Spleen (tissue), 7 donors: Measurements from ENCODE around the gene MAPT.

Experiments used
- POLR2A ChIP-seq, 3 donors: fragments of 450-650 bp; IDR thresholded peaks; one replicate each; pipeline ENCODE4 v1.5.1; 2017; ENCODE audit warnings: antibody characterized with exemption in 3 of 3, mild to moderate bottlenecking in 1 of 3
- POLR2AphosphoS5 ChIP-seq, 3 donors: sonication (generic); formaldehyde crosslinking; IDR thresholded peaks; one replicate each; pipeline ENCODE4 v1.5.1; 2017; ENCODE audit warnings: antibody characterized with exemption in 3 of 3
- TF ChIP-seq, protein P1 (sequence below), 11 experiments: fragments of 200-600 bp in 7 of 11; fragments of 450-650 bp in 4 of 11; sonication (generic) in 4 of 11; IDR thresholded peaks in 8 of 11; conservative IDR thresholded peaks in 3 of 11; 1 replicate in 7 of 11; 2 replicates in 4 of 11; pipeline versions ENCODE4 v1.4.0 to v1.8.0; 2016 to 2021; ENCODE audit warnings: antibody characterized with exemption in 11 of 11, inconsistent platforms in 4 of 11, mild to moderate bottlenecking in 1 of 11
- donor health status: DM: no; HTN: no; CAD: no; lungs with moderate emphysema.
- donor health status: DM: no; HTN: no; CAD: no.
- donor health status: DM: no; HTN: no; CAD: no.

- TF ChIP-seq, protein P1, sequence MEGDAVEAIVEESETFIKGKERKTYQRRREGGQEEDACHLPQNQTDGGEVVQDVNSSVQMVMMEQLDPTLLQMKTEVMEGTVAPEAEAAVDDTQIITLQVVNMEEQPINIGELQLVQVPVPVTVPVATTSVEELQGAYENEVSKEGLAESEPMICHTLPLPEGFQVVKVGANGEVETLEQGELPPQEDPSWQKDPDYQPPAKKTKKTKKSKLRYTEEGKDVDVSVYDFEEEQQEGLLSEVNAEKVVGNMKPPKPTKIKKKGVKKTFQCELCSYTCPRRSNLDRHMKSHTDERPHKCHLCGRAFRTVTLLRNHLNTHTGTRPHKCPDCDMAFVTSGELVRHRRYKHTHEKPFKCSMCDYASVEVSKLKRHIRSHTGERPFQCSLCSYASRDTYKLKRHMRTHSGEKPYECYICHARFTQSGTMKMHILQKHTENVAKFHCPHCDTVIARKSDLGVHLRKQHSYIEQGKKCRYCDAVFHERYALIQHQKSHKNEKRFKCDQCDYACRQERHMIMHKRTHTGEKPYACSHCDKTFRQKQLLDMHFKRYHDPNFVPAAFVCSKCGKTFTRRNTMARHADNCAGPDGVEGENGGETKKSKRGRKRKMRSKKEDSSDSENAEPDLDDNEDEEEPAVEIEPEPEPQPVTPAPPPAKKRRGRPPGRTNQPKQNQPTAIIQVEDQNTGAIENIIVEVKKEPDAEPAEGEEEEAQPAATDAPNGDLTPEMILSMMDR (IDR thresholded peaks at IDR 0.05 in 8 of 11, conservative IDR thresholded peaks at IDR 0.05 in 3 of 11), result no peak
- no peak for TF ChIP-seq POLR2AphosphoS5 (IDR thresholded peaks at IDR 0.05)
- no peak for TF ChIP-seq POLR2A (IDR thresholded peaks at IDR 0.05)
Measured at GRCh38 chr17:45919136-45919535, 24.8 kb downstream of the MAPT start.
